22Rv1 (cell line): ENCODE measurements around the gene KRTAP2-3.

Experiments used
- ZFX ChIP-seq: fragments of 450-650 bp; IDR thresholded peaks from 2 replicates; pipeline ENCODE4 v1.6.1; 2017; ENCODE audit warnings: antibody characterized with exemption, borderline replicate concordance
- TF ChIP-seq, protein P1 (sequence below): fragments of 450-650 bp; IDR thresholded peaks from 2 replicates; pipeline ENCODE4 v1.5.1; 2017; ENCODE audit warnings: mild to moderate bottlenecking

DNA sequence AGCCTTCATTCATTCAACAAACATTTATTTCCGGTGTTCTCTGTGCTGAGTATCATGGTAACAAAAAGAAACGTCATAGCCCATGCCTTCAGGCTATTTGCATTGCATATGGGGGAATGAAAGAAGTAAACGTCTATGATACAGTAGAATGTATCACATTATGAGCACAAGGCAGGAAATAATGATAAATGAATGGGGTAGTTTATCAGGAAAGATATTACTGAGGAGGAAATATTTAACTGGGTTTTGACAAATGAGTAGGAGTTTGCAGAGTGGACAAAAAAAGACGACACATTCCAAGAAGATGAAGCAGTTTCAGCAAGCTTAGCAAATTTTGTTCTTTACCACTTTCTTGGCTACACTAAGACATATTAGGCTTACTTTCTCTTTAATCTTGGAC lies 22.7 kb upstream of the KRTAP2-3 start:
- TF ChIP-seq, protein P1, sequence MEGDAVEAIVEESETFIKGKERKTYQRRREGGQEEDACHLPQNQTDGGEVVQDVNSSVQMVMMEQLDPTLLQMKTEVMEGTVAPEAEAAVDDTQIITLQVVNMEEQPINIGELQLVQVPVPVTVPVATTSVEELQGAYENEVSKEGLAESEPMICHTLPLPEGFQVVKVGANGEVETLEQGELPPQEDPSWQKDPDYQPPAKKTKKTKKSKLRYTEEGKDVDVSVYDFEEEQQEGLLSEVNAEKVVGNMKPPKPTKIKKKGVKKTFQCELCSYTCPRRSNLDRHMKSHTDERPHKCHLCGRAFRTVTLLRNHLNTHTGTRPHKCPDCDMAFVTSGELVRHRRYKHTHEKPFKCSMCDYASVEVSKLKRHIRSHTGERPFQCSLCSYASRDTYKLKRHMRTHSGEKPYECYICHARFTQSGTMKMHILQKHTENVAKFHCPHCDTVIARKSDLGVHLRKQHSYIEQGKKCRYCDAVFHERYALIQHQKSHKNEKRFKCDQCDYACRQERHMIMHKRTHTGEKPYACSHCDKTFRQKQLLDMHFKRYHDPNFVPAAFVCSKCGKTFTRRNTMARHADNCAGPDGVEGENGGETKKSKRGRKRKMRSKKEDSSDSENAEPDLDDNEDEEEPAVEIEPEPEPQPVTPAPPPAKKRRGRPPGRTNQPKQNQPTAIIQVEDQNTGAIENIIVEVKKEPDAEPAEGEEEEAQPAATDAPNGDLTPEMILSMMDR, result no peak
- TF ChIP-seq ZFX, result no peak
